HepG2 (cell line): ENCODE results near the gene NTN4.

Experiments used
- ASH2L ChIP-seq: fragments of 300-600, 200-600 bp; sonication (generic); IDR thresholded peaks from 2 replicates; pipeline ENCODE4 v1.7.0; 2017; ENCODE audit warnings: low read depth, mild to moderate bottlenecking, moderate library complexity, mixed read lengths, low read length; ENCODE audit not compliant: insufficient read length
- HCFC1 ChIP-seq: fragments of 150-350 bp; IDR thresholded peaks from 2 replicates; pipeline ENCODE4 v1.6.1; 2014; ENCODE audit warnings: low read depth, low read length
- KDM4B ChIP-seq: sonication (generic); formaldehyde crosslinking; IDR thresholded peaks from 2 replicates; pipeline ENCODE4 v1.4.0; 2020; ENCODE audit warnings: missing genetic modification reagents
- RXRB ChIP-seq: IDR thresholded peaks from 2 replicates; pipeline ENCODE4 v1.6.1; 2016; ENCODE audit warnings: borderline replicate concordance, missing genetic modification reagents, missing compliant biosample characterization
- SMAD1 ChIP-seq: sonication (generic); formaldehyde crosslinking; IDR thresholded peaks from 2 replicates; pipeline ENCODE4 v1.4.0; 2020; ENCODE audit warnings: missing genetic modification reagents, low read depth, mild to moderate bottlenecking, borderline replicate concordance
- ZNF652 ChIP-seq: IDR thresholded peaks from 2 replicates; pipeline ENCODE4 v1.6.1; 2016; ENCODE audit warnings: low read depth, borderline replicate concordance
- TF ChIP-seq, protein P1 (sequence below): sonication (generic); formaldehyde crosslinking; conservative IDR thresholded peaks from 2 replicates; pipeline ENCODE4 v1.4.0; 2020; ENCODE audit warnings: missing genetic modification reagents

DNA sequence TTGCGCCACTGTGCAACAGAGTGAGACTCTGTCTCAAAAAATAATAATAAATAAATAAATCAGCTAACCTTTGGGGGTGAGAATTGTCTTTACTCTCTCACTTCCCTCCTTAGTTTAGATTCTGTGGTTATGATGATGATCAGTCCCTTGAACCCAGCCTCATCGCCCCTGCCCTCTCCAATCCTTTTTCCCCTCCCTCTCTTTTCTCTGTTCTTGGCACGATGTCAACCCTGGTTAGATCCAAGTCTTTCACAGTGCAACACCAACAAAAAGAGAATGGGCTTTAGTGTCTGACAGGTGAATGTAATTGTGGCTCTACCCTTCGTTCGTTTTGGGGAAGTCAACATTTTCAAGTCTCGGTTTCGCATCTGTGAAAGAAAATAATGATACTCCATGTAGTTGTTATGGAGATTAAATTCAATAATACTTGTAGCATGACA lies 59.0 kb downstream of the NTN4 start:
- TF ChIP-seq HCFC1 (no peak), ASH2L (no peak), ZNF652 (CRISPR knock-in tag) (no peak), KDM4B (CRISPR knock-in tag) (no peak), RXRB (CRISPR knock-in tag) (no peak), SMAD1 (CRISPR knock-in tag) (no peak)
- TF ChIP-seq, protein P1, sequence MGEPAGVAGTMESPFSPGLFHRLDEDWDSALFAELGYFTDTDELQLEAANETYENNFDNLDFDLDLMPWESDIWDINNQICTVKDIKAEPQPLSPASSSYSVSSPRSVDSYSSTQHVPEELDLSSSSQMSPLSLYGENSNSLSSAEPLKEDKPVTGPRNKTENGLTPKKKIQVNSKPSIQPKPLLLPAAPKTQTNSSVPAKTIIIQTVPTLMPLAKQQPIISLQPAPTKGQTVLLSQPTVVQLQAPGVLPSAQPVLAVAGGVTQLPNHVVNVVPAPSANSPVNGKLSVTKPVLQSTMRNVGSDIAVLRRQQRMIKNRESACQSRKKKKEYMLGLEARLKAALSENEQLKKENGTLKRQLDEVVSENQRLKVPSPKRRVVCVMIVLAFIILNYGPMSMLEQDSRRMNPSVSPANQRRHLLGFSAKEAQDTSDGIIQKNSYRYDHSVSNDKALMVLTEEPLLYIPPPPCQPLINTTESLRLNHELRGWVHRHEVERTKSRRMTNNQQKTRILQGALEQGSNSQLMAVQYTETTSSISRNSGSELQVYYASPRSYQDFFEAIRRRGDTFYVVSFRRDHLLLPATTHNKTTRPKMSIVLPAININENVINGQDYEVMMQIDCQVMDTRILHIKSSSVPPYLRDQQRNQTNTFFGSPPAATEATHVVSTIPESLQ (CRISPR knock-in tag), result no peak
